ENCODE measurements around the gene MOSPD3.
A peak's percentile ranks its signal among the peaks of the same experiment; 100 is the strongest.

Gene MOSPD3

DNA sequence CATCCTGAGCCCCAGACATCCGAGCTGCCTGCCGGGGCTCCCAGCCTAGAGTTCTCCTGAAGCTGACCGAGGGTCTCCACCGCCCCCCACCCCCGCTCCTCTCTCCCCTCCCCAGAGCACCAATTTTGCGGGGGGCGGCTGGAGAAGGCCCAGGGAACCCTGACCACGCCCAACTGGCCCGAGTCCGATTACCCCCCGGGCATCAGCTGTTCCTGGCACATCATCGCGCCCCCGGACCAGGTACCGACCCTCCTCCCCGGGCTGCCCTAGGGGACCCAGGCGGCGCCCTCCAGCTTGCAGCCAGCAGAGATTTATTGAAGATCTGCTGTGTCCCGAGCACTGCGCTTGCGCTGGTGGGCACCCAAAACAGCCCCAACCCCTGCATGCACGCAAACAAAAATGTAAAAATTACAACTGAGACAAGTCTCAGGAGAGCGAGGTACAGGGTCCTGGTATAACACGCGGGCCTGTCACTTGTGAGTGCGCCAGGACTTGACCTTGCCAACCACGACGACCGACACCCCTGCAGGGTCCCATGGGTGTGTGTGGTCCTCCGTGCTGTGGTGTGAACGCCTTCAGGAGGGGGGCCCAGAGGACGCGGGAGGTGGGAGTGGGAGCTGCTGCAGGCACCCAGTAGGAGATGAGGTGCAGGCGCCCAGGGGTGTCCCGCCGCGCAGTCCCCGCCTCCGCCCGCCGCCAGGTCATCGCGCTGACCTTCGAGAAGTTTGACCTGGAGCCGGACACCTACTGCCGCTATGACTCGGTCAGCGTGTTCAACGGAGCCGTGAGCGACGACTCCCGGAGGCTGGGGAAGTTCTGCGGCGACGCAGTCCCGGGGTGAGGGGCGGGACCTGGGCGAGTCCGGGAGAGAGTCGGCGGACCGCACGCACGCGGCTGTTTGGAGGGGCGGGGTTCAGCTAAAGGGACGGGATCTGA lies 7.1 kb upstream of the MOSPD3 start:
- Histone ChIP-seq H3K4me3 (peak overlapping the region; percentile 79), H3K27ac (peak overlapping the region; percentile 57 to 89)
- TF ChIP-seq, protein P1, sequence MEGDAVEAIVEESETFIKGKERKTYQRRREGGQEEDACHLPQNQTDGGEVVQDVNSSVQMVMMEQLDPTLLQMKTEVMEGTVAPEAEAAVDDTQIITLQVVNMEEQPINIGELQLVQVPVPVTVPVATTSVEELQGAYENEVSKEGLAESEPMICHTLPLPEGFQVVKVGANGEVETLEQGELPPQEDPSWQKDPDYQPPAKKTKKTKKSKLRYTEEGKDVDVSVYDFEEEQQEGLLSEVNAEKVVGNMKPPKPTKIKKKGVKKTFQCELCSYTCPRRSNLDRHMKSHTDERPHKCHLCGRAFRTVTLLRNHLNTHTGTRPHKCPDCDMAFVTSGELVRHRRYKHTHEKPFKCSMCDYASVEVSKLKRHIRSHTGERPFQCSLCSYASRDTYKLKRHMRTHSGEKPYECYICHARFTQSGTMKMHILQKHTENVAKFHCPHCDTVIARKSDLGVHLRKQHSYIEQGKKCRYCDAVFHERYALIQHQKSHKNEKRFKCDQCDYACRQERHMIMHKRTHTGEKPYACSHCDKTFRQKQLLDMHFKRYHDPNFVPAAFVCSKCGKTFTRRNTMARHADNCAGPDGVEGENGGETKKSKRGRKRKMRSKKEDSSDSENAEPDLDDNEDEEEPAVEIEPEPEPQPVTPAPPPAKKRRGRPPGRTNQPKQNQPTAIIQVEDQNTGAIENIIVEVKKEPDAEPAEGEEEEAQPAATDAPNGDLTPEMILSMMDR (IDR thresholded peaks at IDR 0.05) = no peak
- DNase-seq (ENCODE audit: low spot score) = no peak

DNA sequence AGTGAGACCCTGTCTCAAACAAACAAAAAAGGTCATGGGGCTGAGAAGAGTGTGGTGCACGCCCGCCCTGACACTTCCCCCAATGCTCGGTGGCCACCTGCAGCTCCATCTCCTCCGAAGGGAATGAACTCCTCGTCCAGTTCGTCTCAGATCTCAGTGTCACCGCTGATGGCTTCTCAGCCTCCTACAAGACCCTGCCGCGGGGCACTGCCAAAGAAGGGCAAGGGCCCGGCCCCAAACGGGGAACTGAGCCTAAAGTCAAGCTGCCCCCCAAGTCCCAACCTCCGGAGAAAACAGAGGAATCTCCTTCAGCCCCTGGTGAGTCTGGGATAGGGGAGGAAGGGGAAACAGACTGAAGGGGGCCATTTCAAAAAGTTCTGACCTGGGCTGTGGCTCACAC lies 6.0 kb upstream of the MOSPD3 start:
- DNase-seq (ENCODE audit: low spot score) = no peak
- TF ChIP-seq, protein P1 (IDR thresholded peaks at IDR 0.05) = no peak
- Histone ChIP-seq H3K27ac (no peak overlapping the region), H3K4me3 (no peak overlapping the region)

- no peak overlapping the region for H3K27ac ChIP-seq
- TF ChIP-seq, protein P1 (IDR thresholded peaks at IDR 0.05) = no peak
- H3K4me3 ChIP-seq = no peak overlapping the region
- DNase-seq (ENCODE audit: low spot score) = no peak
Observed at GRCh38 chr7:100607111-100607510, 5.2 kb upstream of the MOSPD3 start.

DNA sequence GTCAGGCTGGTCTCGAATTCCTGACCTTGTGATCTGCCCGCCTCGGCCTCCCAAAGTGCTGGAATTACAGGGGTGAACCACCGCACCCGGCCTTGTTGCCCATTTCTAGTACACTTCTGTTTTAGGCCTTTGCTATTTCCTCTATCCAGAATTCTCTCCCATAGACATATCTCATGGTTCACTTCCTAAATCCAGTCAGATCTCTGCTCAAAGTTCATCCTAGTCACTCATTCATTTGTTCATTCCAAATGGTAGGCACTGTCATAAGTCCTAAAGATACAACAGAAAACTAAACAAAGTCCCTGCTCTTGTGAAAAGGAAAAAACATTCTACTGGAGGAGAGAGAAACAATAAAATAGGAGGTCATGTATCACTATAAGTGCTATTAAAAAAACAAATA lies 2.4 kb upstream of the MOSPD3 start:
- no peak for DNase-seq (ENCODE audit: low spot score)
- TF ChIP-seq, protein P1 (IDR thresholded peaks at IDR 0.05) = no peak
- Histone ChIP-seq H3K4me3 (no peak overlapping the region), H3K27ac (no peak overlapping the region)

GRCh38 chr7:100612730-100613390 lies 520 bp downstream of the MOSPD3 start:
- DNase-seq (ENCODE audit: low spot score) = no peak
- TF ChIP-seq, protein P1 (IDR thresholded peaks at IDR 0.05) = no peak
- Histone ChIP-seq H3K27ac (peak overlapping the region; percentile 87 to 91), H3K4me3 (peak overlapping the region; percentile 86)

GRCh38 chr7:100613412-100614175 lies 1.3 kb downstream of the MOSPD3 start:
- Histone ChIP-seq H3K4me3 (peak overlapping the region; percentile 86), H3K27ac (peak overlapping the region in 1 of 2 donors; percentile 91)
- TF ChIP-seq, protein P1 (IDR thresholded peaks at IDR 0.05) = no peak
- no peak for DNase-seq (ENCODE audit: low spot score)

Data from coronary artery (tissue), 2 donors.